HEK293 (cell line): ENCODE measurements around the gene FAHD2A.

Experiments used
- CTCF ChIP-seq: fragments of 450-650 bp; formaldehyde crosslinking; IDR thresholded peaks from 2 replicates; pipeline ENCODE4 v1.5.1; 2016; ENCODE audit warnings: missing biosample characterization, missing genetic modification characterization
- REPIN1 ChIP-seq: fragments of 450-650 bp; formaldehyde crosslinking; IDR thresholded peaks from 2 replicates; pipeline ENCODE4 v1.5.1; 2017; ENCODE audit warnings: missing biosample characterization, missing genetic modification characterization, low read depth
- ZFP41 ChIP-seq: fragments of 450-650 bp; formaldehyde crosslinking; IDR thresholded peaks from 2 replicates; pipeline ENCODE4 v1.5.1; 2016; ENCODE audit warnings: missing biosample characterization, missing genetic modification characterization, borderline replicate concordance
- ZNF76 ChIP-seq: fragments of 450-650 bp; formaldehyde crosslinking; IDR thresholded peaks from 2 replicates; pipeline ENCODE4; 2016; ENCODE audit warnings: low read depth, missing biosample characterization, missing genetic modification characterization, borderline replicate concordance

GRCh38 chr2:95385570-95385984, 16.9 kb upstream of the FAHD2A start:
- TF ChIP-seq ZNF76 (tag by site-specific recombination), result no peak
- no peak for TF ChIP-seq REPIN1 (tag by site-specific recombination)
- TF ChIP-seq CTCF (tag by site-specific recombination), result no peak
- TF ChIP-seq ZFP41 (tag by site-specific recombination), result no peak
